ENCODE data around the gene CYP46A1.
"Not testable (repeated sequence)": the region's sequence is repeated elsewhere in the genome, so short reads cannot be mapped to it uniquely, and the experiment has no call there.

The CYP46A1 gene

GRCh38 chr14:99683619-99684409 is at the start of gene CYP46A1:
TSS of gene CYP46A1 (plus strand) at chr14:99684298. CDS start at chr14:99684418, 120 bp downstream.
- intact Hi-C loops (cut with DNase I), result loop anchor here (2.0 kb wide), 2 partner anchors 109 to 201 kb away; partner anchors contain the start of gene EML1
- DNase-seq, result peak; percentile 99 to 100 (median 100)

- DNase-seq, result no peak
These were observed 49.7 kb upstream of the CYP46A1 start for GRCh38 chr14:99634443-99634842.

GRCh38 chr14:99635116-99635515 is 49.0 kb upstream of the CYP46A1 start:
- intact Hi-C loops (cut with DNase I), result no loop called here
- DNase-seq, result no peak

More at GRCh38 chr14:99634443-99634842, 49.7 kb upstream of the CYP46A1 start:
- intact Hi-C loops (cut with DNase I), result no loop called here

DNA sequence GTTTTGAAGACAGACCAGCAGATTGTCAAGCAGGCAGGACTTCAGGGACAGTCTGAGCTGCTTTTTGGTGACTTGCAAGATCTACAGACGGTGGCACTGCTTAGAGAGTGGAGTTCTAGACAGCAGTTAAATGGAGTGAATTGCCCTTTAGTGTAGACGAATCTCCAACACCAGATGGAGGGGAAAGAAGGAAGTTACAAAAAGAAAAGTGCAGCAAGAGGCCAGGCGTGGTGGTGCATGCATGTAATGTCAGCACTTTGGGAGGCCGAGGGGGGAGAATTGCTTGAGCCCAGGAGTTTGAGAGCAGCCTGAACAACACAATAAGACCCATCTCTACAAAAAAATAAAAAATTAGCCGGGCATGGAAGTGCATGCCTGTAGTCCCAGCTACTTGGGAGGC is 47.6 kb upstream of the CYP46A1 start:
- DNase-seq, result peak in 1 of 10 donors; percentile 26
- intact Hi-C loops (cut with DNase I), result no loop called here

GRCh38 chr14:99637624-99638023 is 46.5 kb upstream of the CYP46A1 start:
- intact Hi-C loops (cut with DNase I), result no loop called here
- DNase-seq, result no peak

DNA sequence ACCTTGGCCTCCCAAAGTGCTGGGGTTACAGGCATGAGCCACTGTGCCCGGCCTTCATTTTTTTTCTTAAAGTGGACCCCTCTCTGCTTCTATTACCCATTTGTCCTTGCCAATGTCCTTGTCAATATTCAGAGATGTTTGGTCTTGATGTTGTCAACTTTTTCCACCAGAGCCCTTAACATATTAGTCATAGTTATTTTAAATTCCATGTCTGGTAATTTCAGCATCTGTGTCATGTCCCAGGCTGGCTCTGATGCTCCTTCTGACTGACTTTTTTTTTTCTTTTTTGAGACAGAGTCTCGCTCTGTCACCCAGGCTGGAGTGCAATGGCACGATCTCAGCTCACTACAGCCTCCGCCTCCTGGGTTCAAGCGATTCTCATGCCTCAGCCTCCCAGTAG is 41.3 kb upstream of the CYP46A1 start:
- intact Hi-C loops (cut with DNase I); DNase-seq: not testable (repeated sequence)

DNA sequence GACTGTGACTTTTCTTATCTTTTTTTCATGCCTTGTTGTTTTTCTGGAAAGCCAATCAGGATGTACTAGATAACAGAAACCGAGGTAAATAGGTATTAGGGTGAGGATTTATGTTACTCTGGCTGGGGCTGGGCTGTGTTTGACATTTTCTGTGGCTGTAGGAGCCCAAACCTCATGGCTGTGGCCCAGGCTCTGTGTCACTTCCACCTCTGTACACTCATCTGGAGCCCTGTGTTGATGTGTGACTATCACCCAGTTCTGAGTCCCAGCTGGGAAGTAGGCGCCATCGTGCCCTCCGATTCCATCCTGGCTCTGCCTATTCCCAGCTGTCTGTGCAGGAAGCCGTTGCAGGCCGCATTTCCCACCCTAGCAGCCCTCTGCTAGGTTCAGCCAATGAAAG is 40.8 kb upstream of the CYP46A1 start:
- DNase-seq, result no peak
- intact Hi-C loops (cut with DNase I), result no loop called here

GRCh38 chr14:99644035-99644587 is 40.0 kb upstream of the CYP46A1 start:
- intact Hi-C loops (cut with DNase I), result no loop called here
- DNase-seq, result no peak

- intact Hi-C loops (cut with DNase I), result no loop called here
- DNase-seq, result no peak
These were observed 39.2 kb upstream of the CYP46A1 start, which contains the start of gene HHIPL1 for GRCh38 chr14:99644723-99645544. TSS of gene HHIPL1 (plus strand) at chr14:99645129. CDS start at chr14:99645208, 79 bp downstream.

DNA sequence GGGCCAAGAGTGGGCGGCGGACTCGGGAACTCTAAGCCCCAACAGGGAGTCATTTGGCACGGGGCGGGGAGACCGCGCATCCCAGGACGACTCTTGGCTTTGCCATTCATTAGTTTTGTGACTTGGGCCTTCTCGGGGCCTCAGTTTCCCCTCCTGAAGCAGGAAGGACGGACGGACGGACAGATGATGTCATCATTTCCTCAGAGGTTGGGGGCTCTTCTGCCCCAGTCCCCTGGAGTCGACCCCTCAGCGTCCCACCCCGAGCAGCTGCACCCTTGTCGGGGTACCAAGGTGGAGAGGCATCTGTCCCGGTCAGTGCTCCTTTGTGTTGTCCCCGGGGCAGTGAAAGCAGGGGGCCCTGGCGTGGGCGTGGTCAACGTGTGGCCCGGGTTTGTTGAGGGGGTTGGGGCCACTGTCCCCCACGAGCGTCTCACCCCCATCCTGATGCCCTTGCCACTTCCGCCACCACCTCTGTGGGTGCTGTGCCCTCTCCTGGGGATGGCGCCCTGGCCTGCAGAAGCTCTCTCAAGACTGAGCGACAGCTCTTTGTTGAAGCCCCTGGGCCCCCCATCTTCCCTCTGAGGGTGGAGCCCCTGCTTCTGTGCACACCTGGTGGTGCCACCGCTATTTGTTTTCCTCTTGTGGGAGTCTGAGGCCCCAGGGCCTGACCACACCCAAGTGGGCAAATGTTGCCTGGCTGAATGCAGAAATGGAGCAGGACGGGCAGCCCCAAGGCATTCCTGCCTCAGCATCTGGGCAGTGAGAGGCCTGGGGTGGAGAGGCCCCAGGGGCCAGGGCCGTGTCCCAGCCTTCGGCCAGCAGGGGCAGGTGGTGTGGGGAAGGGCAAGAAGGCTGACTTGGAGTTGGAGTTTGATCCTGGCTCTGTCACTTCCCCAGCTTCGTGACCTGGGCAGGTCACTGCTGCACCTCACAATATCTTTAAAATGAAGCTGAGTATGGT is 38.3 kb upstream of the CYP46A1 start:
- intact Hi-C loops (cut with DNase I), result no loop called here
- no peak for DNase-seq

- intact Hi-C loops (cut with DNase I), result no loop called here
- no peak for DNase-seq
These were observed 36.7 kb upstream of the CYP46A1 start for GRCh38 chr14:99647411-99647810.

GRCh38 chr14:99648027-99648784 is 35.9 kb upstream of the CYP46A1 start:
- no peak for DNase-seq
- intact Hi-C loops (cut with DNase I), result no loop called here

- intact Hi-C loops (cut with DNase I), result no loop called here
- no peak for DNase-seq
These were observed 34.9 kb upstream of the CYP46A1 start for GRCh38 chr14:99649219-99649618.

GRCh38 chr14:99649643-99650042 is 34.5 kb upstream of the CYP46A1 start:
- peak in 1 of 10 donors; percentile 62 for DNase-seq
- intact Hi-C loops (cut with DNase I), result no loop called here

DNA sequence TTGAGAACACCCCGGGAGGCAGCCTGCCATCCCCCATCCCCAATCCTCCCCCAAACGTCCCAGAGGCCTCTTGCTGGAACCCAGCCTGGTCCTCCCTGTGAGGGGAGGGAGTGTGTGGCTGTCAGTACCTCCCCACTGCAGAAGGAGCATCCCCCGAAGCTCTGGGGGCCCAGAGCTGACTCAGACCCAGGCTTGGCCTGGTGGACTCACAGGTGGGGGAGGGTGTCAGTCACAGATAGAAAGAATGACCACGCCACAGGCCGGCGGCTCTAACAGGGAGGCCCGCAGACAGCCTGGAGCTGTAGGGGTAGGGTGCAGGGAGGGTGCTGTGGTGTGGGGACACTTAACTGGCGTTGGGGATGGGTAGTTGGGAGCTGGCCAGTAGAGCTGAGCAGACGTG is 33.9 kb upstream of the CYP46A1 start:
- intact Hi-C loops (cut with DNase I), result no loop called here
- DNase-seq, result peak in 1 of 10 donors; percentile 36

GRCh38 chr14:99651953-99652746 is 31.9 kb upstream of the CYP46A1 start:
- peak in 1 of 10 donors; percentile 58 for DNase-seq
- intact Hi-C loops (cut with DNase I), result no loop called here

GRCh38 chr14:99654235-99654985 is 29.7 kb upstream of the CYP46A1 start:
- intact Hi-C loops (cut with DNase I), result no loop called here
- DNase-seq, result peak in 5 of 10 donors; percentile 27 to 85 (median 47)

DNA sequence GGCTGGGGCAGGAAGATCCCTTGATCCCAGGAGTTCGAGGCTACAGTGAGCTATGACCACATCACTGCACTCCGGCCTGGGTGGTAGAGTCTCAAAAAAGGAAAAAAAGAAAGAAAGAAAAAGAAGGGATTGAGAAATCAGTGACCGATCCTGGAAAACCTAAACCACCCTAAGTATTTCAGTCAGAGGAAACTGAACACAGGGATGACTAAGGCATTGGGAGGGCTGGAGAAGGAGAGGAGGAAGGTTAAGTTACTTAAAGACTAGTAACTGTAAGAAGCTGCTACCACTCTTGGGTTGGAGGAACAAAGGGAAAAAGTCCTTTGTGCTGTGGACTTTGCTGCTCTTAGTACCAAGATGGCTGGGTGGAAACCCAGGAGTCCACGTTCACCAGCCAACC is 28.6 kb upstream of the CYP46A1 start:
- no peak for DNase-seq
- intact Hi-C loops (cut with DNase I), result no loop called here
